Fibroblast of lung (primary cell): Measurements from ENCODE around the gene CERK. TPM values are rescaled to one million over a fixed set of nuclear protein-coding genes. Genes with fewer than 3 reads are reported as not detected.

Experiments used
- DNase-seq, 2 donors: peaks; one replicate each; pipeline versions ENCODE4 v3.0.0 to v3.0.0-alpha.2; 2010; ENCODE audit warnings: low read depth in 2 of 2
- H2AFZ ChIP-seq: 2 replicates; pipeline ENCODE4 v1.5.1; 2012; ENCODE audit warnings: low read length, control low read depth, inconsistent platforms
- H3K27ac ChIP-seq: 2 replicates; pipeline ENCODE4 v1.5.1; 2011; ENCODE audit warnings: low read length, control low read depth; ENCODE audit not compliant: insufficient read depth
- H3K27me3 ChIP-seq: 2 replicates; pipeline ENCODE4 v1.5.1; 2011; ENCODE audit warnings: mild to moderate bottlenecking, low read length; ENCODE audit not compliant: control insufficient read depth, insufficient read depth
- H3K36me3 ChIP-seq: 2 replicates; pipeline ENCODE4 v1.5.1; 2011; ENCODE audit warnings: low read length; ENCODE audit not compliant: control insufficient read depth, insufficient read depth
- H3K4me1 ChIP-seq: 2 replicates; pipeline ENCODE4 v1.5.1; 2011; ENCODE audit warnings: low read length; ENCODE audit not compliant: control insufficient read depth, insufficient read depth; ENCODE audit errors: extremely low read depth
- H3K4me2 ChIP-seq: 2 replicates; pipeline ENCODE4 v1.5.1; 2011; ENCODE audit warnings: low read length, control low read depth; ENCODE audit not compliant: insufficient read depth; ENCODE audit errors: extremely low read depth
- H3K4me3 ChIP-seq, 4 experiments: fragments of 200-600 bp in 1 of 4; sonication (generic) in 1 of 4; replicated peaks in 1 of 4; 2 replicates each; pipeline ENCODE4 v1.5.1; 2011 to 2016; ENCODE audit warnings: low read length in 4 of 4, low read depth in 3 of 4, mild to moderate bottlenecking in 3 of 4, control low read depth in 2 of 4, inconsistent platforms in 1 of 4, mixed read lengths in 1 of 4; ENCODE audit not compliant: insufficient read depth in 1 of 4; ENCODE audit errors: control extremely low read depth in 1 of 4
- H3K79me2 ChIP-seq: 2 replicates; pipeline ENCODE4 v1.5.1; 2012; ENCODE audit warnings: mild to moderate bottlenecking, low read length, inconsistent platforms; ENCODE audit not compliant: control insufficient read depth, insufficient read depth
- H3K9ac ChIP-seq: 2 replicates; pipeline ENCODE4 v1.5.1; 2011; ENCODE audit warnings: mild to moderate bottlenecking, low read length, control low read depth; ENCODE audit not compliant: insufficient read depth
- H3K9me3 ChIP-seq: 2 replicates; pipeline ENCODE4 v1.5.1; 2012; ENCODE audit warnings: low read depth, low read length; ENCODE audit not compliant: control insufficient read depth, insufficient read depth
- H4K20me1 ChIP-seq: 2 replicates; pipeline ENCODE4 v1.5.1; 2011; ENCODE audit warnings: low read length; ENCODE audit not compliant: control insufficient read depth, insufficient read depth; ENCODE audit errors: extremely low read depth
- CTCF ChIP-seq, 2 donors: IDR thresholded peaks in 1 of 2; conservative IDR thresholded peaks in 1 of 2; 1 replicate in 1 of 2; 2 replicates in 1 of 2; pipeline ENCODE4 v1.5.1; 2011 to 2012; ENCODE audit warnings: low read length in 2 of 2, control low read depth in 1 of 2, inconsistent platforms in 1 of 2, low read depth in 1 of 2, mild to moderate bottlenecking in 1 of 2
- EZH2 ChIP-seq: IDR thresholded peaks from 2 replicates; pipeline ENCODE4 v1.5.1; 2012; ENCODE audit warnings: low read length, control low read depth, mild to moderate bottlenecking; ENCODE audit errors: missing control alignments
- polyA plus RNA-seq, 2 donors: library from polyadenylated mRNA; depleted of rRNA in 1 of 2; stranded (reverse) in 1 of 2; unstranded in 1 of 2; fragments of >200 nt; gene quantifications; 2 replicates each; pipeline ENCODE4 v1.2.1, GENCODE V29; 2011 to 2012; ENCODE audit warnings: missing spikeins in 1 of 2
- total RNA-seq: library from RNA; depleted of rRNA; stranded (reverse); fragments of >200 nt; gene quantifications from 2 replicates; pipeline ENCODE4 v1.2.1, GENCODE V29; 2014

Gene CERK
- total and polyA plus RNA-seq, 2 donors (not counting 1 experiment from before 2014, with no cell fraction given), result 19.5 to 24.9 TPM

DNA sequence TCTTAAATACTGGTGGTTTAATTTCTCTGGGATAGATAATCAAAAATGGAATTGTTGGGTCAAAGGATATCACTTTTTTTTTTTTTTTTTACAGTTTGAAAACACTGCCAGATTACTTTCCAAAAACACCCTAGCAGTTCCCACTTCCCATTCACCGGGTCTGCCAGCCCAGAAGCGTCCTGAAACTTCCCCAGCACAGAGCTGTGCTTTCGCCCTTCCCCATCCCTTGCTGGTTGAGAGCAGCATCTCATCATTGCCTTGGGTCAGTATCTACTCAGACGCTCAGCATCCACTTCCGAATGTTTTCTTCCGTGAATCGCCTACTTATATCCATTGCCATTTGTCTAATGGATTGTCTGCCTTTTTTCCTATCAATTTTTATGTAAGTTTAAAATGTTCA lies 5.5 kb downstream of the CERK start:
- DNase-seq, result no peak
- H2AFZ ChIP-seq, result no peak overlapping the region
- H4K20me1 ChIP-seq, result peaks cover 4% of the 10 kb centered on the region

GRCh38 chr22:46732041-46732379 lies 6.0 kb downstream of the CERK start:
- Histone ChIP-seq H4K20me1 (peaks cover 4% of the 10 kb centered on the region), H3K4me1 (peaks cover 11% of the 10 kb centered on the region), H2AFZ (no peak overlapping the region), H3K4me3 (no peak overlapping the region), H3K27me3 (no peaks in the 10 kb centered on the region), H3K4me2 (no peak overlapping the region), H3K9me3 (no peaks in the 10 kb centered on the region), H3K27ac (no peak overlapping the region), H3K36me3 (peaks cover 7% of the 10 kb centered on the region), H3K79me2 (peaks cover 58% of the 10 kb centered on the region), H3K9ac (no peak overlapping the region)
- TF ChIP-seq EZH2 (no peak), CTCF (conservative IDR thresholded peaks at IDR 0.05 in 1 of 2, IDR thresholded peaks at IDR 0.05 in 1 of 2; ENCODE audit: low read depth in 1 of 2, low read length in 2 of 2) (no peak)
- DNase-seq, result no peak

More for the DNA sequence above, 5.5 kb downstream of the CERK start:
- H3K36me3 ChIP-seq, result peaks cover 7% of the 10 kb centered on the region
- no peak overlapping the region for H3K27ac ChIP-seq
- H3K9ac ChIP-seq, result no peak overlapping the region
- no peaks in the 10 kb centered on the region for H3K9me3 ChIP-seq
- H3K4me2 ChIP-seq, result no peak overlapping the region
- H3K4me3 ChIP-seq, result no peak overlapping the region
- peaks cover 11% of the 10 kb centered on the region for H3K4me1 ChIP-seq
- H3K79me2 ChIP-seq, result peaks cover 61% of the 10 kb centered on the region
- no peaks in the 10 kb centered on the region for H3K27me3 ChIP-seq
- no peak for TF ChIP-seq CTCF (conservative IDR thresholded peaks at IDR 0.05 in 1 of 2, IDR thresholded peaks at IDR 0.05 in 1 of 2; ENCODE audit: low read depth in 1 of 2, low read length in 2 of 2)
- TF ChIP-seq EZH2, result no peak

DNA sequence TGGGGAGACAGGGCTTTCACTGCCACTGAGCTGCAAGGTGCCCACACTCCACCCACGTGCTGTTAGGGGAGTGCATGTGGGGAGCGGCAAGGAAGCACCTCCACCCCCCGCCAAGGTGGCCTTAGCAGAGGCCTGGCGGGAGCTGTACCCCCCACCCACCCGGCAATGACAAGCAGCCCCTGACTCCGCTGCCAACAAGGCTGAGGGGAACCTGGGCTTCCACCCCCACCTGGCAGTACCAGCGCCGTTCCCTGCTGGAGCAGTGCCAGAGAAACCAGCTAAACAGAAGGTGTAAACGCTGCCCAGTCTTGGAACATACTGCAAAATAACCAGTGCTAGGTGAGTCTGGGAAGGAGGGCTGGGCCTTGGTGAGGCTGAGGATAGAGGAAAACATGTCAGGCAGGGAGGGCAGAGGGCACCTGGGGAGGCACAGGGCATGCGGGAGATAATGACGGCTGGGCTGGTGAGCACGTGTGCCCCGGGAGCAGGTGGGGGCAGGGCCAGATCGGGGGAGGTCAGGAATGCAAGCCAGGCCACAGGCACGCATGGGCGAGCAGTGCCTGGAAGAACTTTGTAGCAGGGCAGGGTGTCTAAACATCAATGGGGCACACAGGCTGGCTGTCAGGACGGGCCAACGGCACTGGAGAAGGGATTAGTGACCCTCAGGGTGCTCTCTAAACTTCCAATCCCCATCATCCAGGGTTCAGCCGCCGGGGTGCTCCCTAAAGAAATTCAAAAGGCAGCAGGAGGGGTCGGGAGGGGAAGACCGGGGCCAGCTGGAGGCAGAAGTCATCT lies 6.6 kb downstream of the CERK start:
- no peak for TF ChIP-seq CTCF (conservative IDR thresholded peaks at IDR 0.05 in 1 of 2, IDR thresholded peaks at IDR 0.05 in 1 of 2; ENCODE audit: low read depth in 1 of 2, low read length in 2 of 2)
- no peak for TF ChIP-seq EZH2
- Histone ChIP-seq H3K4me1 (peaks cover 9% of the 10 kb centered on the region), H2AFZ (no peak overlapping the region), H3K4me3 (no peak overlapping the region), H3K27ac (no peak overlapping the region), H4K20me1 (peaks cover 4% of the 10 kb centered on the region), H3K27me3 (no peaks in the 10 kb centered on the region), H3K79me2 (peaks cover 56% of the 10 kb centered on the region), H3K4me2 (no peak overlapping the region), H3K36me3 (peaks cover 7% of the 10 kb centered on the region), H3K9ac (no peak overlapping the region), H3K9me3 (no peaks in the 10 kb centered on the region)
- DNase-seq, result peak in 1 of 2 donors; percentile 27
